COLO668 (cell line): Measurements from ENCODE around the gene TFCP2L1.

ENCODE experiments used
- DNase-seq: peaks from one replicate; lab custom pipeline; 2025; ENCODE audit not compliant: unreplicated experiment; lab: John Stamatoyannopoulos, UW

The TFCP2L1 gene

DNA sequence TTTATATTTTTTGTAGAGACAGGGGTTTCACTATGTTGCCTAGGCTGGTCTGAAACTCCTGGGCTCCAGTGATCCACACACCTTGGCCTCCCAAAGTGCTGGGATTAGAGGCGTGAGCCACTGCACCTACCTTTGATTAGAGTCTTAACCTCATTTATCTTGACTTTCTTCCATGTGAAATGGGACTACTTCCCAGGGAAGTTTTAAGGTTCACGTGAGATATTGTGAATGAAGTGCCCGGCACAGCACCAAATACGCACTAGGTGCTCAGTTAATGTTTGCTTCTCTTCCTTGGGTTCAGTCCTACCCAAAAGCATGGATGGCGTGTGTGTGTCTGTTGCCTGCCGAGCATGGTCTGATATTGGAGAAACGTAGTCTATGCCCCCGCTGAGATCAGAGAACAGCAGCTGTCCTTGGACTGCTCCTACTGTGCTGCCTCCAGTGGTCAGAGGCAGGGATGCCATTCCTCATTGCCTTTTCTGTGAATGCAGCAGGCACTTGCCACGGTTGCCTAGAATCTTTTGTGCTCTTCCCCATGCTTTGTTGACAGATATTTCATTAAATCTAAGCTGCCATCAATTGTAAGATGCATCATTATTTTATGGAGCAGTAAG is 12.3 kb upstream of the TFCP2L1 start:
- DNase-seq = peak; percentile 60

DNA sequence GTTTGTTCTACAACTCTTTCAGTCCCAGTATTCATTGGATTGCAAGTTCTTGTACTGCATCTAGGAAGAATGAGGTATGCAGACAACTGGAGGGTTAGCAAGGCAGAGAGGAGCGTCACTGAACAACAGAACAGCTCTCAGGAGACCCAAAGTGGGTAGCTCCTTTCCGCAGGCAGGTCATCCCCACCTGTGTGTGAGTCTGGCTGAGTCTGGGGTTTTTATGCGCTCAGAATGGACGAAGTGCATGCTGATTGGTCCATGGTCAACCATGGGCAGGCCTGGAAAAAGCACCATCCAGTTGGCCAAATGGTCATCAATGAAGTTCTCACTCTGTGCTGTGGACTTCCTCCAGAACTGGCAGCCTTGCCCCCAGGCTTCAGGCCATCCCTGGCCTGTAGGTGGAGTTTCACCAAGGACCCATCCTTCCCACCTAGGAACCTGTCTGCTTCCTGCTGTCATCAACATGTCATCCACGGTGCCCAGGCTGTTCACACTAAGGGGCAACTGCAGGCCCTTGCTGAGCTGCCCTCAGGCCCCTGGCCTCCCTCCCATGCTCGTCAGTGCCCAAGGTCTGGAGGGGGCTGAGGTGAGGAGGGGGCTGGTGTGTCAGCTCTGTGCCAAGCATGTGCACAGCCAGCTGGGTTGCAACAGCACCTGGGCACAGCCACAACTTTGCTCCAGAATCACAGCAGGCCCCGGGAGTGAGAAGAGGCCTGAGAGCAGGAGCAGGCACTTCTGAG is 11.1 kb upstream of the TFCP2L1 start:
- no peak for DNase-seq

DNA sequence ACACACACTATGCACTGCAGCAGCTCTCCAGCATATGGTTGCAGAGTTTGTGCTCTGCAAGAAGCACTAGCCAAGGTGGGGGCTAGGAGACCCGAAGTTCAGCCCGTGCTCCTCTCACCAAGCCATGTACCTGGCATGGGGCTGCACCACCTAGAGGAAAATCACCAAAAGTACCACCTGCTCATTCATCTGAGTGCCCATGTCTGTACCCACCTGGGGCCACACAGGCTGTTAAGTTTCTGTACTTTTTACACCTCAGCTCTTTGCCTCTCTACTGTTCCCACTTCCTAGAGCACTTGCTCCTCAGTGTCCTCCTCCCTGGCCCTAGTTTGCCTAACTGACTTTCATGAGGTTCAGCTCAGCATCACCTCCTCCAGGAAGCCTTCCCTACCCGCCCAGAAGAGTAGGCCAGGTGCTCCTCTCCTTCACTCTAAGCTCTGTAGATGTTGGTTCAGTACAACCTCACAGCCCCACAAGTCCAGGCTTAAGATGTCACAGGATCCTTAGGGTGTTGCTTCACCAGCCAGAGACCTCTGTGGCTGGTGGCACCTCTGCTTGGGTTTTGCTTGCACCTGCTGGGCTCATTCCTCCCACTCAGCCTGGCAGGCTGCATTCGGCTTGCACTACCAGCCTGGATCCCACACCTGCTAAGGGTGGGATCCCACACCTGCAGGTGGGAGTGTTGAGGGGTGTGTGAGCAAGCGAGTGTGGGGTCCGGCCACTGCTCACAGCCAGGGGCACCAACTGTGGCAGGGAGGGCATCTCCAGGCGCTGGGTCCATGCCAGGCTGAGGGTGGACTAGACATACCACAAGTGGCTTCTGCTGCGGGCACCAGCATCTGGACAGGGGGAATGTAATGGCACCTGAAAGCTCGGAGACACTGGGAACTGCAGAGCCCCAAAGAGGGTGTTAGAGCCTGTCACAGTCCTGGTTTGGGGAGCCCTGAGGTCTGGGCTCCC is 10.2 kb upstream of the TFCP2L1 start:
- no peak for DNase-seq

DNA sequence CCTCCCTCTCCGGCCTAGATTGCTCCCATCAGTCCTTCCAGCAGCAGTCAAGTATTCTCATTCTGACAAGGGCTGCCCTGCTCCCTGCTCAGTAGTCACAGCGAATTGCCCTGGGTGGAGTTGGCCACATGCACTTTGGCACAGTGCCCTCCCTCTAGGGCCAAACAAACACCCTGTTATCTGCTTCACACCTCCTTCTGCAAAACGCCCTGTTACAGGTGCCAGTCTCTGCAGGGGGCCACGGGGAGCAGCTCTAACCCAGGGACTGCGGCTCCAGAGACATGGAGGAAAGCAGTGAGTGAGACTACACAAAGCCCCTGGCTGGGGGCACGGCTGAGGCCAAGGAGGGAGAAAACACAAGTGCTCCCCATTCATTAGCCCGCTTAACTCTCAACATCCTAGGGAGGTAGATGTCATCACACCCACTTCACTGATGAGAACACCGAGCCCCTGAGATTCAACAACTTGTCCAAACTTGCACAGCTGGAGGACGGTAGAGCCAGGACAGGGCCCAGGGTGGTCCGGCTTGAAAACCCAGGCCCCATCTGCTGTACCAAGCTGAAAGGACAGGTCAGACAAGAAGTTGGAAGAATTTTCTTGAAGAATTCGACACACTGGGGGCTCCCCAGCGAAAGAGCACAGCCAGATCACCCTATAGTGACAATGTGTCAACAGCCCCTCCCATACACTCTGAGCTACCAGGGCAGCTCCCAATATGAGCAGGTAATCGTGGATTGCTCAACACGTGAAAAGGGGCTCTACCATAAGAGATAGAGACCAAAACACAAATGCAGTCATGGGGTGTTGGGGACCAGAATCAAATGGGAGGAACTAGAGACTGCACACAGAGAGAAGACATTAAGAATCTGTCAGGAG is 8.7 kb upstream of the TFCP2L1 start:
- DNase-seq = peak; percentile 54

DNA sequence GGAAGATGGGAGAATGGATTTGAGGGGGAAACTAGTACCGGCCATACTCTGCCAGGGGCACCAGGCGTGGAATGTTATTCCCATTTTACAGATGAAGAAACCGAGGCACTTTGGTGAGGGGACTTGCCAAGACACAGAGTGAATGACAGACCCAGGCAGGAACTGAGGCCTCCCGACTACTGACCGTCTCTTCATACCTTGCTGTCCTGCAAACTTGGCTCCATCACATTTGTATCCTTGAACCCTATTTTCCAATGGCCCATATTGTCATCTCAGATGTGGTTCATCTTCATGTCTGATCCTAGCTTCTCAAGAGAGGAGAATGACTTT is 6.2 kb upstream of the TFCP2L1 start:
- DNase-seq = no peak

DNA sequence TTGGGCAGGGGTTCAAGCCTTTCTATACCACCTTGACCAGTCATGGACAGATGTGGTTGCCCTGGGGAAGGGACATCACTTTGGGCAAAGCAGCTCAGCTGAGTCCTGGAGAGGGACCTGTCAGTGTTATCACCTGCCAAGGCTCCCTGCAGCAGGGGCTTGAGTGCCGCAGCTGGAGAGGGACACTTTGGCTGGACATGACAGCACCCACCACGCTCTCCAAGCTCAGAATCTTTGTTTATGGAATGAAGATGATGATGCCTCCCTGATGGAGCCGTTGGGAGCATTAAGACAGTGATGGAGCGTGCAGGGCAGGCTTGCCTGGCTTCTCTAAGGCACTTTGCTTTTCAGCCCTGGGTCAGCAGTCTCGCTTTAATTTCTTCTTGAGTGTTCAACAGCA is 4.3 kb upstream of the TFCP2L1 start:
- no peak for DNase-seq

DNA sequence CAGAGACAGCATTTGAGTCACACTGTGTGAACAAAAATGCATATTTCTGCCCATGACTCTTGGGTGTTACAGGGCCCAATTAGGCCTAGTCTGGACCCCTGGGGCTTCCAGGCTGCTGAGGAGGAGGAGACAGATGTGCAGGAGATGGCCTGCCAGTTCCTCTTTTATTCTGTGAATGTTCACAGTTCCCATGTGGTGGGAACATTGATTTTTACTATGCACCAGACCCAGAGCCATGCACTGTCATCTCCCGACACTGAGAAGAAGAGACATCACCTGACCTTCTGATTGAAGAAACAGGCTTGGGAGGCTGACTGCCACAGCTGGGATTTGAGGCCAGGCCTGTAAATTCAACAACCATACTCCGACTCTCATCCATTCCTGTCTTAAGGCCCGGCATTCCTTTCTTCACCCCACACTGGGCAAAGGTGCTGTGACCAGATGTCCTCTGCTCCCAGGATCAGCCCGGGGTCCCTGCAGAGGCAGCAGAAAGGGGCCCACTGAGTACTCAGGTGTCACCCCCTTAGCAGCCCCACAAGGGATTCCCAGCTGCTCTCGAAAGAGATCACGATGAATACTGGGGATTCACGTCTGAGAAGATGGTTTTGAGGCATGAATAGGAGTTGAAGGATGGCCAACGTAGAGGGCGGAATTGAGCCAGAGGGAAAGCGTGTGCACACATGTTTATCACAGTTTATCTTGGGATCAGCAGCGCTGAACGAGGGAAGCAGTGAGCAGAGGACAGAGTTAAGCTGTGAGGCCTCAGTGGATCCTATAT is 3.6 kb upstream of the TFCP2L1 start:
- DNase-seq = no peak

DNA sequence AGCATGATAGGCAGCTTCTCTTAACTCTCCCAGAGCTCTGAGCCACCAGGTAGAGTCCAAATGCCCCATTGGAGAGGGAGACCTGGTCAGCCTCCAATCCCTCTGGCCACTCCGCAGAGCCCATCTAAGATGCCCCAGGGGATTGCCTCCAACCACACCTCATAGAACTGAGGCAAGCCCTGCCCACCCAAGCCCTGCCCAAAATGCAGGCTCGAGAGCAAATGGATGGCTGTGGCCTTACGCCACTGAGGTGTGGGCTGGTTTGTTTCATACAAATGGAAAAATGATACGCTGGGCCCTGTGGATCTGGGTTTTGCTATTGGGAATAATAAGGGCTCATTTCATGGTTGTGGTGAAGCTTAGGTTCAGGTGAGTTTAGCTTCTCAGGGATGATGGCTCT is 3.0 kb upstream of the TFCP2L1 start:
- DNase-seq = no peak

DNA sequence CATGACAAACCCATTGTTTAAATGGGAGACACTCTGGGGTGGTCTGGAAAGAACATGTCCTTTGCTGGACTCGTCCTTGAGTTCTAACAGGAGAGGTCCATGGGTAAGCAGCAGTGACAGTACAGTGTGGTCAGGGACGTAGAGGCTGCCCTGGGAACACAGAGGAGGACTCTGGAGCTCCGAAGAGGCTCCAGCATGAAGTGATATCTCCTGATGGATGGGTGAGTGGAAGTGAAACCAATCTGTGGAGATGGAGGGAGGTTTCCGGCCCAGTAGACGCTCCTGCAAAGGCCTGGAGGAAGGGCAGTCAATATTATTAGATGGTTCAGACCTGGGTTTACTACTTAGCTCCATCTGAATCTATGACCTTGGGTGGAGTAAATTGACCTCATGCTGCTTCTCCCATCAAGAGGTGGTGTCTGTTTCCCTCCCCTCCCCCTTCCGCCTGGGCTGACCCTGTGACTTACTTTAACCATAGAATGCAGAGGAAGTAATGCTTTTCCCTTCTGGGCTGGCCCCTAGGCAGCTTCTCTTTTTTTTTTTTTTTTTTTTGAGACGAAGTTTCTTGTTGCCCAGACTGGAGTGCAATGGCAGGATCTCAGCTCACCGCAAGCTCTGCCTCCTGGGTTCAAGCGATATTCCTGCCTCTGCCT is 2.3 kb upstream of the TFCP2L1 start:
- DNase-seq = no peak

DNA sequence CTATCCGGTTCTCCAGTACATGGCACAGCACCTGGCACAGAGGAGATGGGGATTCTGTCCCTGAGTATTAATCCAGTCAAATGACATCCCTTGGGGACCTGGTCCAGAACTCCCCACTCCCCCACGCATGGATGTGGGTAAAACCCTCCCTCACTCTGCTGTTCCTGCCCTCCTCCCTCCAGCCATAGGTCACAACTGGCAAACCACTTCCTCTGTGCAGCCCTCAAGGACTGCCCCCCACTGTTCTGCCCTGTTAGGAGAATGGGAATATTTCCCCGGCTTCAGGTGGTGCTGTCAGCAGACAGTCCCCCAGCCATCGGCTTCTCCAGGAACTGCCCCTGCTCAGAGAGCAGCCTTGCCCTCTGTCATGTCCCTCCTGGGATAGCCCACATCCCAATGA is 1.5 kb upstream of the TFCP2L1 start:
- DNase-seq = no peak

DNA sequence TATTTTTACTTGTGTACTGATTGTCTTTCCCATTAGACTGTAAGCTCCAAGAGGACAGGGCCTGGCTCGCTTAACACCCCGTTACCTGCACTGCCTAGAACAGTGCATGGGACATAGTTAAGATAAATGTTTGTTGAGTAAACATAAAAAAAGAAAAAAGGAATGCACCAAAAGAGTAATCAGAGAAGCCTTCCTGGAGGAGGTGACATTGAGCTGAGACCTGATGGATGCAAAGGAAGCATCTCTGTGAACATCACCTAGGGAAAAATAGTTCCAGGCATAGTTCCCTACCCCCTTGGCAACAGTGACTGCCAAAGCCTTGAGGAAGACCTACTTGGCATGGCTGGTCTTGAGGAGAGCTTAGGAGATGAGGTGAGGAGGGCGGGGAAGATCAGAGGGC is 924 bp upstream of the TFCP2L1 start:
- DNase-seq = no peak

DNA sequence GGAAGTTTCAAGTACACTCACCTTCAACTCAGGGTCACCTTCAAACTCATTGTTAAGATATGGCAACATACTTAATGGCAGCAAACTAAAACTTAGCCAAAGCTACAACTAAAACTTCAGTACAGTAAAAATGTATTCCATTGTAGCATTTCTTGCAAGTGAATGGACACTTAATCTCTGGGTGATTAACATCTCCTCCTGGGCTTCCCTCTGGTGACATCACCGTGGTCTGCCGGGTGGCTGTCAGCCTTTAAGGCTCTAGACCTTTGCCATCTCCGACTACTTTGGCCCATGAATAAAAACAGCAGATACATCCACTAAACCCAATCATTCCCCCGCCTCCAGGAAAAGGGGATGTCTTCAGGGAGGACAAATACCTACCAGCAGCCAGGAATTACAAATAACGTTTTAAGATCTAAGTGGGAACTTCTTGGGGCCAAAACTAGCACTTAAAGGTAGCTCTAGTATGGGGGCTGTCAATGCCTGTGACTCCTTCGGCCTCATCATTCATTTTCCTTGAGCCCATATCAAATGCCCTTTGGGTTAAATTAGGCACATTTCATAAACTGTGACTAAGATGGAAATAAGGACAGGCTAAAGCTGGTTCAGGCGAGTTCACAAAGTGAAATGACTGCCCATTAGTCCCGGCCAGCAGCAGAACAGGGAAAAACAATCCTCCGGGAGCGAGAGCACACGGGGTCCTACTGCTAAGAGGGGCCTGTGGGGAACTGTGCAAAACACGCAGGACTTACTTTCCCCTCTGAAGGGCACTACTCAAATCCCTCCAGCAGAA is 1.1 kb downstream of the TFCP2L1 start:
- peak; percentile 26 for DNase-seq

DNA sequence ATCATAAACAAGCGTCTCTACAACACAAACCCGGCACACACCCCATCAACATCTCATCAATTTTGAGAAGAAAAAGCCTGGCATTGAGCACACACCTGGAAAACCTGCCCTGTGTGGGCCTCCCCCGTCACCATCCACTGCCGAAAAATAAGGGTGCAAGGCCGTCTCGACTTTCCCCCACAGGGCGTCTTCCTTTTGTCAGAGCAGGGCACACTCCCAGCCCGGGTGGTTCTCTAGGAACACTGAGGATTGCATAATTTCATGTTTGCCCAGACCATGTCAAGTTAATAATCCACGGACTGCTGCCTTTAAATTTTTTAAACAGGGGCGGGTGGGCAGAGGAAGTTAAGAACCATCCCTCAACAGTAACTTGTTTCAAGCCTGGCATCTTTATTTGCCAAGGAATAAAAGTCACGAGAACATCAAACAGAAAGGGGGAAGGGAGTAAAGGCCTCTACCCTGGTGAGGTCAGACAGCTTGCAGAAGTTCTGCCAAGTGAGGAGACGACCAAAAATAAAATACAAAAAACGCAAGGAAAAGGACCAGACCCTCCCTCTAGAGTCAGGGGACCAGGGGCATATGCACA is 2.1 kb downstream of the TFCP2L1 start:
- DNase-seq = no peak

DNA sequence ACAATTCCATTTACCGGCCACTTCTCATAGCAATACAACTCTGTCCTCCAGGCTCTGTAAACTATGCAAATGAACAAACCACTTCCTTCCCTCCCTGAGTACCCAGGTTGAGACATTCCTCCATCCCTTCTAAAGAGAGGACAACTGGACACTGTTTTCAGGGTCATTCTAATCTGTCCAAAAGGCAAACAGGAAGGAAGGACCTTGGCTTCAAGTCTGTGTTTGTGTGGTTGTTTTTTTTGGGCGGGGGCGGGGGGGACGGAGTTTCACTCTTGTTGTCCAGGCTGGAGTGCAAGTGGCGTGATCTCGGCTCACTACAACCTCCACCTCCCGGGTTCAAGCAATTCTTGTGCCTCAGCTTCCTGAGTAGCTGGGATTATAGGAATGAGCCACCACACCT is 3.3 kb downstream of the TFCP2L1 start:
- DNase-seq = no peak

DNA sequence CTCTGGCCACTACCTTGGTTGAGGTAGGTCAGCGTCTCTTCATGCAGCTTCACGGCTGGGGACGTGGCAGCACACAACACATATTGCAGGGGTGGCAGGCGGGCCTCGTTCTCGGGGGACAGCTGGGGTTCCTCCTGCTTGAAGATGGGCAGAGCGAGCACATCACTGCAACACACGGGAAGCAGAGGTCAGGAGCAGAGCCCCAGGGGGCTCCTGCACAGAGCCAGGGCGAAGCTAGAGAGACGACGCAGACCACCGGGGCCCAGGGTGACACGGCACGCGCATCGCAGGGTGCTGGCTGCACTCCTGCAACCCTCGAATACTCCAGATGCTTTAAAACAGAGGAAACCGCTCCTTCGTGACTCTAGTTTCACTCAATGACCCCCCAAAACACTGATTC is 3.9 kb downstream of the TFCP2L1 start:
- DNase-seq = no peak

DNA sequence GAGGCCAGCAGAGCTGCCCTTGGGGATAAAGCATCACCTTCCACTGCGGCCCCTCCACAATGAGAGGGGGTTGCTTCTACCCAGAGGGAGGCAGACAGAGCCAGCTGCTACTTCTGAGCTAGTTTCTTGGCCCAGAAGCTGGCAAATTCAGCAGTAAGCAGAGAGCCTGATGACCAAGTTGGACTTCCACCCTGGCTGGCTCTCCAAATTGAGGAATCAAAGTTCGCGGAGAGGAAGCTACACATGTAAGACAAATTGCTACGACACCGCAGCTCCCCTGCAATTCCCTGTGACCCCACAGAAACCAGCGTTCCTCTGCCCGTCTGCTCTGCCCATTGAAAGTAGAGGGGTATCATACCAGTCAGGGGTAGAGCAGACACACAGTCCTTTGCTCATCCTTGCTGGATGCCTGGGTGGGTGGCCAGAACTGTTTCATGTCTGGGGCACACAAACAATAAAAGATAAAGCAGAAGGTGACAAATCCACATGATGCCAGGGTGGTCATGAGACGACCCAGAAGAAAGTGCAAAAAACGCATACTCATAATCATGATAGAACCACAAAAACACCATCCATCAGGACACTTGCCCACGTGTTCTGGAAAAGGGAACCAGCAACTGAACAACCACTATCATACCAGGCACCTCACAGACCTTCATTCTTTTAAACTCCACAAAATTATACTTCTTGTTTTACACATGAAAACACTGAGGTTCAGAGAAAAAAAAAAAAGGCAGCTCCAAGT is 5.4 kb downstream of the TFCP2L1 start:
- no peak for DNase-seq

DNA sequence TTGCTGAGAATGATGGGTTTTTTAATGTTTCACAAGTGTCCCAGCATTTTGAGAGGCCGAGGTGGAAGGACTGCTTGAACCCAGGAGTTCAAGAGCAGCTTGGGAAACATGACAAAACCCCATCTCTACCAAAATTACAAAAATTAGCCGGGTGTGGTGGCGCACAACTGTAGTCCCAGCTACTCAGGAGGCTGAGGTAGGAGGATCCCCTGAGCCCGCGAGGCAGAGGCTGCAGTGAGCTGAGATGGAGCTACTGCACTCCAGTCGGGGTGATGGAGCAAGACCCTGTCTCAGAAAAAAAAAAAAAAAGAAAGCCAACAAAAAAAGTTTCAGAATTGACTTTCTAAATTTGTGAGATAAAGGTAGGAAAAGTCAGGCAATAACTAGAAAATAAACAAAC is 8.7 kb downstream of the TFCP2L1 start:
- no peak for DNase-seq

DNA sequence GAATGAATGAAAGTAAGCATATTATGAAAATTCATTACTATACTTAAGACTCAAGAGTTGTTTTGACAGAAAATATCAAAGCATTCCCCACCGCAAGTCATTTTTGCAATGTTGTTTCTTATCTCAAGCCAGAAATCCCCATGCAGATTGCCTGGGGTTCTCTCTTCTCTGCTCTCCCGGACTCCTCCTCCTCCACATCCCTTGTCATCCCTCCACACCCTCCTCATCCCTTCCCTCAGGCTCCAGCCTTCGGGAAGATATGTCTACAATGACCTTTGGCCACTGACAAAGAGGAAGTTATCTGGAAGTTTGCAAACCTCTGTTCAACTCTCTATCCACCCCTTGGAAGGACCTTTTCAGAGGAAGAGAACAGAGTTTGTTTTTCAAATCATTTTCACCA is 11.9 kb downstream of the TFCP2L1 start:
- no peak for DNase-seq
